Panc1 (cell line): ENCODE results near the gene PIP5K1C. TPM values are rescaled to one million over a fixed set of nuclear protein-coding genes. Genes with fewer than 3 reads are reported as not detected.

Experiments
- ATAC-seq: fragments of 200-7000 bp; cut with Tn5 transposase; 2 replicates; pipeline ENCODE4 v1.9.1; 2020; ENCODE audit warnings: mild to moderate bottlenecking, moderate library complexity
- BruUV-seq: library from RNA; stranded (reverse); fragments of 400-500 nt; replicated peaks from 2 replicates; lab custom pipeline; 2021; lab: Mats Ljungman, UMichigan
- CTCF ChIA-PET: fragments of 300-600 bp; sonication (Branson Sonifier 250); formaldehyde crosslinking; loops from one replicate; lab custom pipeline; 2022; ENCODE audit warnings: antibody characterized with exemption; lab: Charles Lee
- POLR2A ChIA-PET: fragments of 300-600 bp; sonication (Branson Sonifier 250); formaldehyde crosslinking; loops from one replicate; lab custom pipeline; 2022; ENCODE audit warnings: antibody characterized with exemption; lab: Charles Lee
- DNase-seq: peaks from one replicate; pipeline ENCODE4 v3.0.0-alpha.2; 2010; ENCODE audit warnings: low read depth, low spot score
- H3K27ac ChIP-seq: 2 replicates; pipeline ENCODE4 v1.5.1; 2011; ENCODE audit warnings: mild to moderate bottlenecking, low read length, inconsistent platforms
- H3K27me3 ChIP-seq: fragments of 200-500 bp; sonication (Bioruptor generic); 2 replicates; pipeline ENCODE4 v1.6.0; 2014; ENCODE audit warnings: low read length, inconsistent platforms; ENCODE audit not compliant: control insufficient read depth, insufficient read depth
- H3K36me3 ChIP-seq: fragments of 200-500 bp; sonication (Bioruptor generic); 2 replicates; pipeline ENCODE4 v1.5.1; 2014; ENCODE audit warnings: inconsistent platforms, mild to moderate bottlenecking, low read length, moderate library complexity; ENCODE audit not compliant: control insufficient read depth, insufficient read depth
- H3K4me1 ChIP-seq: 2 replicates; pipeline ENCODE4 v1.5.1; 2011; ENCODE audit warnings: inconsistent platforms, mild to moderate bottlenecking, low read length, moderate library complexity; ENCODE audit not compliant: control insufficient read depth, insufficient read depth
- H3K4me3 ChIP-seq, 2 experiments: 2 replicates each; pipeline ENCODE4 v1.5.1; 2011 to 2012; ENCODE audit warnings: low read depth in 2 of 2, low read length in 2 of 2, mild to moderate bottlenecking in 2 of 2, inconsistent platforms in 1 of 2, moderate library complexity in 1 of 2
- H3K9me3 ChIP-seq: fragments of 200-500 bp; sonication (Bioruptor generic); 2 replicates; pipeline ENCODE4 v1.5.1; 2014; ENCODE audit warnings: low read depth, mild to moderate bottlenecking, inconsistent platforms, low read length, moderate library complexity; ENCODE audit not compliant: control insufficient read depth, insufficient read depth
- CTCF ChIP-seq: fragments of 450-650 bp; IDR thresholded peaks from 2 replicates; pipeline ENCODE4 v1.5.1; 2017; ENCODE audit warnings: mild to moderate bottlenecking
- POLR2AphosphoS5 ChIP-seq: IDR thresholded peaks from 2 replicates; pipeline ENCODE4 v1.6.1; 2012; ENCODE audit warnings: mild to moderate bottlenecking, low read depth, low read length, moderate library complexity
- REST ChIP-seq, 2 experiments: IDR thresholded peaks; 2 replicates each; pipeline ENCODE4 v1.6.1; 2011 to 2012; ENCODE audit warnings: low read depth in 2 of 2, control low read depth in 1 of 2, low read length in 1 of 2, mild to moderate bottlenecking in 1 of 2, moderate library complexity in 1 of 2; ENCODE audit not compliant: insufficient read depth in 1 of 2
- SIN3A ChIP-seq: IDR thresholded peaks from 2 replicates; pipeline ENCODE4 v1.6.1; 2012; ENCODE audit warnings: low read depth, mild to moderate bottlenecking, low read length, moderate library complexity, borderline replicate concordance; ENCODE audit not compliant: insufficient read depth
- TCF7L2 ChIP-seq: IDR thresholded peaks from 2 replicates; pipeline ENCODE4 v1.6.1; 2011; ENCODE audit warnings: mild to moderate bottlenecking, low read depth, low read length, inconsistent platforms
- in situ Hi-C: cut with HindIII; loops from 2 replicates; pipeline ENCODE4 v1.10.0; 2016; ENCODE audit warnings: low sequenced_read_pairs, low pct_unique_long_range_greater_than_20kb
- intact Hi-C: fragments of 100-400 bp; cut with micrococcal nuclease; formaldehyde crosslinking; loops from one replicate; pipeline ENCODE4 v1.10.0; 2022; ENCODE audit not compliant: unreplicated experiment
- total RNA-seq: library from RNA; stranded (reverse); gene quantifications from one replicate; pipeline ENCODE4 v1.2.1, GENCODE V29; 2021; ENCODE audit not compliant: unreplicated experiment

Gene PIP5K1C
- total RNA-seq, 1 experiment from 2014 or later: 30.6 TPM

GRCh38 chr19:3610745-3611717 lies 89.2 kb downstream of the PIP5K1C start:
- CTCF ChIA-PET: interaction anchor here (0.5 kb wide), 1 partner anchor 125 kb away, joined by 4 read pairs; no protein-coding TSS in a partner anchor
- H3K36me3 ChIP-seq: no peaks in the 10 kb centered on the region

More at GRCh38 chr19:3610745-3611717, 89.2 kb downstream of the PIP5K1C start:
- TF ChIP-seq REST (IDR thresholded peaks at IDR 0.05; ENCODE audit: insufficient read depth in 1 of 2, low read depth in 2 of 2, low read length in 1 of 2) (no peak), TCF7L2 (no peak), CTCF (no peak), SIN3A (no peak), POLR2AphosphoS5 (no peak)
- Histone ChIP-seq H3K4me1 (peaks cover 26% of the 10 kb centered on the region), H3K27me3 (no peaks in the 10 kb centered on the region), H3K4me3 (no peak overlapping the region), H3K9me3 (no peaks in the 10 kb centered on the region), H3K27ac (no peak overlapping the region)
- no TSS peak for BruUV-seq
- DNase-seq: no peak
- in situ Hi-C loops (no loop called here), intact Hi-C loops (no loop called here)
- POLR2A ChIA-PET: no interaction called here
- no peak for ATAC-seq
